Right forelimb (tissue), 1 donor: ENCODE results near the gene ADH1A.
A peak's percentile ranks its signal among the peaks of the same experiment; 100 is the strongest.
"Not testable (repeated sequence)": the region's sequence is repeated elsewhere in the genome, so short reads cannot be mapped to it uniquely, and the experiment has no call there.

Experiments used
- DNase-seq: peaks from one replicate; pipeline ENCODE4 v3.0.0-alpha.2; 2018

Gene ADH1A

DNA sequence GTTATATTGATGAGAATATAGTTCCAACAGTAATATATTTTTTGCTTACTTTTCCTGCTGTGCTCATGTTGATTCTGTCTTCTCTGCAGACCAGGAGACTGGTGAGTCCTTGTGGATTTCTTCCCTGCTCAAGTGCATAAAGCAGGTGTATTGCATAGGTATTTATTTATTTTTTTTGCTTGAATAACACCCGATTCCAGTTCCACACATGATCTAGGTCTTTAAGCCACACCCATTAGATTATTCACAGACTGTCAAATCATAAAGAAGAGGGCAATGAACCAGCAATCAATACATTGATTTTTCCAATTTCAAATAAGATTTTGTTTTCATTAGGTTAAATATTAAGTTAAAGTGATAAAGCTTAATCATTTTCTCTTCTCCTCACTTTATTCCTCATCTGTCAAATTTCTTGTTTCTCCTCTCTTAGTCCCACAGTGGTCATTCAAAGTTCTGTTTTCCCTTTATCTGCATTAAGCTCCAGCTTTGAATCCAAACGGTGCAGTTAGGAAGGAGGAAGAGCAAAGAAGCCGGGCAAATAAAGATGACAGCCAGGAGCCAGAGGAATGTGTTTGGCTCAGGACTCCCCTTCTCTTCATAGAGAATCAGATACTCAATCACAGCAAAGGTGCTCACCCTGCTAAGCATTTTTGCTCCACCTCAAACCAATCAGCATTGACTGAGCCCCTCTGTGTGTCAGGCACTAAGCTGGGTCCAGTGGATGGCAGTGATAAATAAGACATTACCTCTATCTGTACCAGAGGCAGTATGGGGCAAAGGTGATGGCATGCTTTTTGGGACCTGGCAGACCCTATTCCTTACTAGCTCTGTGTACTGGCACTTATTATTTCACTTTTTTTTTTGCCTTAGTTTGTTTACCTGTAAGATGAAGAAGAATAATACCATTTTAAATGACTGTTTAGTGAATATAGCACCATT, at the start of gene ADH1A:
TSS of gene ADH1A (minus strand) at position 138 of the 939 bp plus-strand sequence. CDS start at position 67, 71 bp downstream.
- DNase-seq = no peak

- DNase-seq = no peak
Measured at GRCh38 chr4:99339172-99339571, 48.4 kb upstream of the ADH1A start.

GRCh38 chr4:99336553-99336952, 45.8 kb upstream of the ADH1A start:
- DNase-seq = no peak

DNA sequence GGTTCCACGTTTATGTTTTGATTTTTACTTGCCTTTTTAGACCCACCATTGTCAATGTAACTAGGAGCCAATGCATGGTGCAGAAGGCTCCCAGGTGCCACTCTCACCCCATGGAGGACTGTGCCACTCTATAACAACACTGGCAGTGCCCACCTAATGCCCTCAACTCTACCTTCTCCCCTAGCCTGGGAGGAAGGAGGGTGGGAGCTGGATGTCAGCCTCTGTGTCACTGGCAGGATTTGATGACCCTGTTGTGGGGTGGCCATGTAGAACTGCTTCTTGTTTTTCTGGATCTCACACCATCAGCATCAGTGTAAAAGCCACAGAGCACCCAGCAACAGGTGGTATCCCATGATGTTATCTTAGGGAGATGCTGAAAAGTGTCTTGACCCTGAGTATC, 44.1 kb upstream of the ADH1A start:
- no peak for DNase-seq

- DNase-seq = no peak
Measured at GRCh38 chr4:99330648-99331047, 39.9 kb upstream of the ADH1A start.

- no peak for DNase-seq
Measured at GRCh38 chr4:99329876-99330275, 39.1 kb upstream of the ADH1A start.

DNA sequence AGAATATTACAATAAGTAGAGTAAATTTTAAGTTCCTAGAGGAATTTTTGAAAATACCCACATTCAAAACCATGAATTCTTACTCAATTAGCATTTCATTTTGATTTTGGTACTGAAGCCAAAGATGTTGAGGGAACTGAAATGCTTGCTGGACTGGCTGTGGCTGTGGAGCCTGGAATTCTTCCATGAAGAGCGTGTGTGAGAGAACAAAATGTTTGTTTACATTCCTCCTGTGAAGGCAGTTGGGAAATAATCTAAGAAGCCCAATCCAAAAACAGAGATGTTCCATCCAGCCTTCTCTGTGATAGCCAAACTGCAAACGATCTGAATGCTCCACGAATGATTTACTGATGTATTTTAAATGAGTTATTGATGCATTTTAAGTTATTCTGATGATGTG, 34.2 kb upstream of the ADH1A start:
- DNase-seq = peak; percentile 54

DNA sequence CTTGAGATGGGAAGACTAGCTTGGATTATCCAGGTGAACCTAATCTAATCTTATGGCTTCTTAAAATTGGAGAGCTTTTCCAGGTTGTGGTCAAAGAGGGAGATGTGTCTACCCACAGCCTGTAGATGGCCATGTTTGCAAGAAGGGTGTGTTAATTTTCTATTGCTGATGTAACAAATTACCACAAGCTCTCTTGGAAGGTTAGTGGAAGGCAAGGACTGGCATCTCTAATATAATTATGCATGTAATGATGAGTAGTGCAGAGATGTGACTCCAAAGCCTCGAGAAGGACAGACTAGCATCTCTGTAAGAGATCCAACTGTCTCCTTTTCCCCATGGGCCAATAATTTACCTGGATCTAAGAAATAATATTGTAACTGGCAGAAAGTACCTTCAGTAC, 33.6 kb upstream of the ADH1A start:
- no peak for DNase-seq

DNA sequence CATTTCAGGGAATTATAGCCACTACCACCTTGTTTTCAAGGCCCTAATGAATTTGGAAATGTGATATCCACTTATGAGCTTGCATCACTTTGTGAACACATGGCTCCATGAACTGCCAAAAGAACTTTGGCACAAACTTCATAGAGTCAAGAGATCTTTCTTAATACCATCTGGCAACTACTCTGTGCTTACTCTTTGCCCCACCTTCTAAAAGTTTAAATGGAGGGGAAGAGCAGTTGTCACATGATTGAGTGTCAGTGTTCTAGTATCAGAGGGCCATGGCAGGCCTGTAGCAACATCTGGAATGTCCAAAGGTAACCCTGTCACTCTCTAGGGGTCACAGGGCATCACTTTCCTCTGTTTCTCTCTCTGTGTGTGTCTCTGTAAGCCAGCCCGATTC, 33.0 kb upstream of the ADH1A start:
- DNase-seq = no peak

DNA sequence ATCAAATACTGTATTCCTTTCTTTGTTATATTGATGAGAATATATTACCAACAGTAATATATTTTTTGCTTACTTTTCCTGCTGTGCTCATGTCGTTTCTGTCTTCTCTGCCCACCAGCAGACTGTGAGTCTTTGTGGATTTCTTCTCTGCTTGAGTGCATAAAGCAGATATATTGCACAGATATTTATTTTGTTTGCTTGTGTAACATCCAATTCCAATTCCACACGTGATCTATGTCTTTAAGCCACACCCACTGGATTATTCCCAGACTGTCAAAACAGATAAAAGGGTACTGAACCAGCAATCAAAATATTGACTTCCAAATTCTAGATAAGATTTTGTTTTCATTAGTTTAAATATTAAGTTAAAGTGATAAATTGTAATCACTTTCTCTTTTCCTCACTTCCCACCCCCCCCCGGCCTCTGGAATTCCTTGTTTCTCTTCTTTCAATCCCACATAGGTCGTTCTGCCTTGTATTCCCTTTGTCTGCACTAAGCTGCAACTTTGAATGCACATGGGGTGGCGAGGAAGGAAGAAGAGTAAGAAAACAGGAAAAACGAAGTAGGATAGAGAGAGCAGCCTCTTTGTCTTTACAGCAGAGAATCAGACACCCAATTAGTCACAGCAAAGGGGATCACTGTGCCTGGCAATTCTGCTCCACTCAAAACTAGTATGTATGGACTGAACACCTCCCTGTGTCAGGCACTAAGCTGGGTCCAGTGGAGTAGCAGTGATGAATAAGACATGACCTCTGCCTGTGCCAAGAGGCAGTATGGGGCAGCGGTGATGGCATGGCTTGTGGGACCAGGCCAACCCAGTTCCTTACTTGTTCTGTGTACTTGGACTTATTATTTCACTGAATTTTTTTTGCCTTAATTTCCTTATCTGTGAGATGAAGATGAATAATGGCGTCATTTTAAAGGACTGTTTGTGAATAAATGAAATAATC, 30.7 kb upstream of the ADH1A start, which contains the start of gene ADH1B:
TSS of gene ADH1B (minus strand) at position 161 of the 951 bp plus-strand sequence. CDS start at position 91, 70 bp downstream.
- no peak for DNase-seq

- not testable (repeated sequence) for DNase-seq
Measured at GRCh38 chr4:99317811-99318210, 27.0 kb upstream of the ADH1A start.

GRCh38 chr4:99317354-99317753, 26.6 kb upstream of the ADH1A start:
- DNase-seq = no peak

DNA sequence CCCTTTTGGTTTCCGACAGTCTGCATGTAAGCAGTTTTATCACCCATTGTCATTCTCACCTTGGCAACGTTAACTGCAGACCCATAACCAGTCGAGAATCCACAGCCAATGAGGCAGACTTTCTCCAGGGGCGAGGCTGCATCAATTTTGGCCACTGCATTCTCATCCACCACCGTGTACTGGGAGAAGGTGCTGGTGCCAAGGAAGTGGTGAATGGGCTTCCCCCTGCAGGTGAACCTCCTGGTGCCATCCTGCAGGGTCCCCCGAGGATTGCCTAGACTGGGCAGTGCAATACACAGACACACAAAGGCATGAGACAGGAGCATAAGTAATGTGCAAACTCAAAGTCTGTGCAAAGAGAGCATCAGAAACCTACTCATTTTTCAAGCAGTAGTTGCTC, 25.1 kb upstream of the ADH1A start:
- DNase-seq = no peak

DNA sequence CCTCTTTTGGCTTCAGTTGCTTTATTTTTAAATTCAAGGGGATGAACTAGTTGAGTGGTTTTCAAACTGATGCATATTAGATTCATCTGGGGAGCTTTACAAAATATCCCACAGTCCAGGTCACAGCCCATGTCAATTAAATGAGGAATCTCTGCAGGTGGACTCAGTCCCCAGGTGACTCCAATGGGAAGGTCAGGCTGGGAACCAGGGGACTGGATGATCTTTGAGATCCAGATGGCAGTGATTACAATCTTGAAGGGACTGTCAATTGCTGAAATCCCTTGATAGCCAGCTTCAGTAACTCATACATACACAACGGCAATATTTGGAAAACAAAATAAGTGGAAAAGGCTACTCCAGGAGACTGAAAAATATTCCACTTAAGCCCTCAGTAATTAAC, 23.4 kb upstream of the ADH1A start:
- no peak for DNase-seq

- DNase-seq = no peak
Measured at GRCh38 chr4:99310389-99310788, 19.6 kb upstream of the ADH1A start.

GRCh38 chr4:99305638-99306400, 15.0 kb upstream of the ADH1A start:
- DNase-seq = no peak

GRCh38 chr4:99301376-99302164, 10.8 kb upstream of the ADH1A start:
- no peak for DNase-seq

DNA sequence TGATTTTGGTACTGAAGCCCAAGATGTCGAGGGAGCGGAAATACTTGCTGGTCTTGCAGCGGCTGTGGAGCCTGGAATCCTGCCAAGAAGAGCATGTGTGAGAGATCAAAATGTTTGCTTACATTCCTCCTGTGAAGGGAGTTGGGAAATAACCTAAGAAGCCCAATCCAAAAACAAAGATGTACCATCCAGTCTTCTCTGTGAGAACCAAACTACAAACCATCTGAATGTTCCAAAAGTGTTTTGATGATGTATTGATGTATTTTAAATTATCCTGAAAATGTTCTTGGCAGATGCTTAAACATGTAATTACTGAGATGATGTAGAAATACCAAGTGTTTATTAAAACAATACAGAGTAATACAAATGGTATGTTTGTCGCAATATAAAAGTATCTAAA, 10.1 kb upstream of the ADH1A start:
- DNase-seq = peak; percentile 73

DNA sequence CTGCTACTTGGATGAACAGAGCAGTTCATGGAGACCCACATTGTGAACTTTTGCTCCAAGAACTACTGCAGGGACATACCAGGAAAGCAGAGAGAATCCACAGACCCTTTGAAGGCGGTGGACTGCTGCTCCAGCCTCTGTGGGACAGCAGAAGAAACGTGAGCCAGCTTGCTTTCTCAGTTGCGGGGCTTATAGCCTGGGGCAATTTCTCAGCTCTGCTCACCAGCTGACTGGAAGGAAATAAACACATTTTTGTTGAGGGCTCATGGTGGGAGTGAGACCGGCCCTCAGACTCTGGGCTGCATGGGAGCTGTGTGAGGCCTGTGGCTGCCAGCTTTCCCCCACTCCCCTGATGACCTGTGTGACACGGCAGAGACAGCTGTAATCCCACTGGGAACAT, 2.6 kb upstream of the ADH1A start:
- DNase-seq = no peak

DNA sequence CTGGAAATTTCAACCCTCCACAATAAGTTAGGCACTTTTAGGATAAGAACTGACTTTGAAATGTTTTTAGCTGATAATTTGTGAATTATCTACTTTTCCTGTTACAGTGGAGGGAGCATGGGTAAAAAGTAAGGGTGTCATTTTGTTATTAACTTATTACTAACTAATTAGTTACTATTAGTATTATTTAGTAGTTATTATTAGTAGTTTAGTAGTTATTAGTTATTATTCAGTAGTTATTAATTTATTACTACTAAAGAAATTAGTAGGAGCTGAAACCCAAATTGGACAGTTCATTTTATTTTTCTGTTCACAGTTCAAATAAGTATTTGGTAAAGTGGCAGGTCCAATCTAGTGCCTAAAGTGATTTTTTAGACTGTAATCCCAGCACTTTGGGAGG, 5.4 kb downstream of the ADH1A start:
- DNase-seq = no peak

GRCh38 chr4:99282731-99283130, 8.1 kb downstream of the ADH1A start:
- DNase-seq = no peak

DNA sequence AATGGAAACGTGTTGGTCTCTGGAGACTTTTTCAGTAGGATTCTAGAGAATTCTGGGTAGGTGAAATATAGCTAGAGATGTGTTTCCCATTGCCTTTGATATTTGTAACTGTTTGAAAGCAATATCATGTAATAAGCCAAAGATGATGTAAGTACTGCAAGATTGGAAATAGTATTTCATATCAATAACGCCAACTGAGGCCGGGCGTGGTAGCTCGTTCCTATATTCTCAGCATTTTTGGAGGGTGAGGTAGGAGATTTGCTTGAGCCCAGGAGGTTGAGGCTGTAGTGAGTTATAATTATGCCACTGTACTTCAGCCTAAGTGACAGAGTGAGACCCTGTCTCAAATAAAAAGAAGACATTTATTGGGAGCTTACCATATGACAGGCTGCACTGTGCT, 9.5 kb downstream of the ADH1A start:
- DNase-seq = no peak
